SK-N-SH treated with all-trans-retinoic acid at 6 μM for 48 hours (cell line): ENCODE results near the gene SYTL5.

Experiments used
- ARNTL ChIP-seq: fragments of 450-650 bp; formaldehyde crosslinking; IDR thresholded peaks from 2 replicates; pipeline ENCODE4 v1.5.0; 2020; ENCODE audit warnings: low read depth, mild to moderate bottlenecking, moderate library complexity, borderline replicate concordance
- CREB5 ChIP-seq: fragments of 250-450 bp; sonication (Bioruptor Pico); IDR thresholded peaks from 2 replicates; pipeline ENCODE4 v1.5.1; 2020; ENCODE audit warnings: low read depth, mild to moderate bottlenecking, moderate library complexity
- CSDC2 ChIP-seq: fragments of 250-450 bp; sonication (Bioruptor Pico); IDR thresholded peaks from 2 replicates; pipeline ENCODE4 v1.5.0; 2020; ENCODE audit warnings: mild to moderate bottlenecking, moderate library complexity
- GLIS3 ChIP-seq: fragments of 250-450 bp; sonication (Bioruptor Pico); IDR thresholded peaks from 2 replicates; pipeline ENCODE4 v1.5.0; 2020; ENCODE audit warnings: mild to moderate bottlenecking, moderate library complexity
- ISL1 ChIP-seq: fragments of 250-450 bp; sonication (Bioruptor Pico); IDR thresholded peaks from 2 replicates; pipeline ENCODE4 v2.1.2; 2022; ENCODE audit warnings: mild to moderate bottlenecking, moderate library complexity
- OSR1 ChIP-seq: fragments of 250-450 bp; sonication (Bioruptor Pico); IDR thresholded peaks from 2 replicates; pipeline ENCODE4 v1.8.0; 2022; ENCODE audit warnings: moderate library complexity, mild to moderate bottlenecking, inconsistent platforms
- PATZ1 ChIP-seq: fragments of 250-450 bp; sonication (Bioruptor Pico); IDR thresholded peaks from 2 replicates; pipeline ENCODE4 v1.8.0; 2020; ENCODE audit warnings: mild to moderate bottlenecking, moderate library complexity, borderline replicate concordance
- RARB ChIP-seq: fragments of 250-450 bp; sonication (Bioruptor Pico); IDR thresholded peaks from 2 replicates; pipeline ENCODE4 v1.8.0; 2021; ENCODE audit warnings: mild to moderate bottlenecking, moderate library complexity
- ZFP3 ChIP-seq: fragments of 250-450 bp; sonication (Bioruptor Pico); IDR thresholded peaks from 2 replicates; pipeline ENCODE4 v1.5.0; 2020; ENCODE audit warnings: mild to moderate bottlenecking, moderate library complexity
- ZNF70 ChIP-seq: fragments of 450-650 bp; formaldehyde crosslinking; IDR thresholded peaks from 2 replicates; pipeline ENCODE4 v1.5.0; 2020; ENCODE audit warnings: mild to moderate bottlenecking, moderate library complexity

GRCh38 chrX:38000706-38001105 lies 5.6 kb upstream of the SYTL5 start:
- TF ChIP-seq CREB5 = no peak
- TF ChIP-seq ISL1 (CRISPR knock-in tag) = no peak
- no peak for TF ChIP-seq PATZ1 (CRISPR knock-in tag)
- TF ChIP-seq OSR1 (CRISPR knock-in tag) = no peak
- no peak for TF ChIP-seq RARB (CRISPR knock-in tag)
- no peak for TF ChIP-seq GLIS3
- no peak for TF ChIP-seq ARNTL (CRISPR knock-in tag)
- TF ChIP-seq CSDC2 = no peak
- no peak for TF ChIP-seq ZFP3 (CRISPR knock-in tag)
- TF ChIP-seq ZNF70 = no peak
